HG02973 (cell line): ENCODE measurements around the gene SLC5A8.

Source experiments
- ATAC-seq: cut with Tn5 transposase; IDR thresholded peaks from one replicate; pipeline ENCODE4 v1.9.1; 2021; ENCODE audit warnings: moderate library complexity; ENCODE audit not compliant: unreplicated experiment

Gene SLC5A8, protein sequence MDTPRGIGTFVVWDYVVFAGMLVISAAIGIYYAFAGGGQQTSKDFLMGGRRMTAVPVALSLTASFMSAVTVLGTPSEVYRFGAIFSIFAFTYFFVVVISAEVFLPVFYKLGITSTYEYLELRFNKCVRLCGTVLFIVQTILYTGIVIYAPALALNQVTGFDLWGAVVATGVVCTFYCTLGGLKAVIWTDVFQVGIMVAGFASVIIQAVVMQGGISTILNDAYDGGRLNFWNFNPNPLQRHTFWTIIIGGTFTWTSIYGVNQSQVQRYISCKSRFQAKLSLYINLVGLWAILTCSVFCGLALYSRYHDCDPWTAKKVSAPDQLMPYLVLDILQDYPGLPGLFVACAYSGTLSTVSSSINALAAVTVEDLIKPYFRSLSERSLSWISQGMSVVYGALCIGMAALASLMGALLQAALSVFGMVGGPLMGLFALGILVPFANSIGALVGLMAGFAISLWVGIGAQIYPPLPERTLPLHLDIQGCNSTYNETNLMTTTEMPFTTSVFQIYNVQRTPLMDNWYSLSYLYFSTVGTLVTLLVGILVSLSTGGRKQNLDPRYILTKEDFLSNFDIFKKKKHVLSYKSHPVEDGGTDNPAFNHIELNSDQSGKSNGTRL

DNA sequence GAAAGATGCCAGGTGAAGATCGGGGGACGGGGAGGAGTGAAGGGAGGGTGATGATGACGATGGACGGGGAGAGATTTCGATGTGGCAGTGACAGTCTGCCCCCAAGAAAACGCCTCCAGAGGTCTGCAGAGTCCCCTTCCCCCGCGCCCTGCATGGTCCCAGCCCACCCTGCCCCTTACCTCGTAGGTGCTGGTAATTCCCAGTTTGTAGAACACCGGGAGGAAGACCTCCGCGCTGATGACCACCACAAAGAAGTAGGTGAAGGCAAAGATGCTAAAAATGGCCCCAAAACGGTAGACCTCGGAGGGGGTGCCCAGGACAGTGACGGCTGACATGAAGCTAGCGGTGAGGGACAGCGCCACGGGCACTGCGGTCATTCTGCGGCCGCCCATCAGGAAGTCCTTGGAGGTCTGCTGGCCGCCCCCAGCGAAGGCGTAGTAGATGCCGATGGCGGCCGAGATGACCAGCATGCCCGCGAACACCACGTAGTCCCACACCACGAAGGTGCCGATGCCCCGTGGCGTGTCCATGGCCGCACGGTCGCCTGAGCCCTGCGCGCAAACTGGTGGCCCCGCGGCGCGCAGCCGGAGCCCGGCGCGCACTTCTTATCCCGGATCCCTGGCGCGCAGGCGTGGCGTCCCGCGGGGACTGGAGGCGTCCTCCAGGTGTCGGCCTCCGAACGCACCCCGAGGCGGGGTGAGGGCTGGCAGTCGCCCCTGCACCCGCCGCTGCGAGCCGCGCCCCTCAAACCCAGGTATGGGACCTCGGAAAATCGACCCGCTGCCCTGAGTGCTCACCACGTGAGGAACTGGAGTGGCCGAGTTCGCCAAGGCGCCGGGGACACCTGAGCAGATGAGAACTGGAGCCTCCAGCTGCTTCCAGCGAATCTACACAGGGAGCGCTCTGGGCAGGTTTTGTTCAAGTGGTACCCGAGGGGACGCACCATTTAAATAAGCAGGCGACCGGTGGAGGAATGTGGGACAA lies at the start of gene SLC5A8:
SLC5A8 (minus strand) TSS at position 920 of the 984 bp plus-strand sequence; CDS start at position 530, 390 bp downstream.
- no peak for ATAC-seq

- ATAC-seq: no peak
These were observed 47.3 kb upstream of the SLC5A8 start for GRCh38 chr12:101257357-101257756.

DNA sequence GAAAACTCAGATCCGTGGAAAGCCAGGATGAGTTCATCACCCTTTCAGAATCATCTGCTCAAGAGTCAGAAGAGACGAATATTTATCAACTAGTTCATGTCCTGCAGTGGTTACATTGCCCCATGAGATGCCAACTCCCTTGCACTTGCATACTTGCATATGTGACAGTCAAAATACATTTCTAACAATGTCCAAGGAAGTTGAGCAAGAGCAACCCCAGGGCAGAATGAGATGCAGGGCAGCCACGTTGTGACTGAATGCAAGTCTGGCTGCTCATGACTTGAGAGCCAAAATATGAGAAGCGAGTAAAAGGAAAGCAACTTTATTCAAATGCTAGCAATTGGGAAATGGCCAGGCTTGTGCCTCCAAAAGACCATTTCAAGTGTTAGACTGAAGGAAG lies 46.2 kb upstream of the SLC5A8 start:
- no peak for ATAC-seq

- no peak for ATAC-seq
These were observed 33.6 kb upstream of the SLC5A8 start for GRCh38 chr12:101243616-101244015.

DNA sequence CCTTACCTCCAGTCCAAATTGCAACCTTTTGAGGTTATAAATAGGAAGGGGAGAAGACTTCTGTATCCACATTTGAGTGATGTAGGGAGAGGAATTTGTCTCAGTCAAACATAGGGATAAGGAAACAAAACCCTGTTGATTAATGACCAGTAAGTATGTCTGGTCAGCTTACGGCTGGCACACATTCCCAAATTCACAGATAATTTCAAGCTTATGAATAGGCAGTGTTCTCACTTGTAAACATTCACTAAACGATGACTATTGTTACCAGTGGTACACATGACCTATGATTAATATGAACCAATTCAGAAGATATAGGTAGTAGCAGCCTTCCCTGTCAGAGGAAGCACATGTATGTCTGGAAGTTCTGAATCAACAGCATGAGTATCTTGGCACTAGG lies 33.0 kb upstream of the SLC5A8 start:
- no peak for ATAC-seq

DNA sequence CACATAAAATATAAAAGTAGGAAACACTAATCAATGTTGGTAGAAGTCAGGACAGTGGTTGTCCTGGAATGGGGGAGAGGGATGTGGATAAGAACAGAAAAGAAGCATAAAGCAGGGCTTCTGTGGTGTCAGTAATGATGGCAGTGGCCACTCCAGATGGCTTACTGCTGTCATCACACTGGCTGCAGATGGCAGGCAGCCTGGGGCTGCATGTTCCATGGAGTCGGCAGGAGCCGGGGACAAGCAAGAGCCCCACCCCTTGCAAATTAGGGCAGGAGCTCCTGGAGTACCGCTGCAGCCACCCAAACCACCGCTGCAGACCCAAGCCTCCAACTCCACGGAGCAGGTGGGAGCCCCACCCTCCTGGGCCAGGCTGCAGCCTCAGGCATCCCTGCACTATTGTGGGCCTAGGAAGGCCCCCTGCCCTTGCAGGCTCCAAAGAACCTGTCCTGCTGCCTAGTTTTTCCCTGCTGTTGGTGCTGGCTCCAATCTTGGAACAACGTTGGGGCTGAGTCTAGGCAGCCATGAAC lies 28.8 kb upstream of the SLC5A8 start:
- no peak for ATAC-seq

DNA sequence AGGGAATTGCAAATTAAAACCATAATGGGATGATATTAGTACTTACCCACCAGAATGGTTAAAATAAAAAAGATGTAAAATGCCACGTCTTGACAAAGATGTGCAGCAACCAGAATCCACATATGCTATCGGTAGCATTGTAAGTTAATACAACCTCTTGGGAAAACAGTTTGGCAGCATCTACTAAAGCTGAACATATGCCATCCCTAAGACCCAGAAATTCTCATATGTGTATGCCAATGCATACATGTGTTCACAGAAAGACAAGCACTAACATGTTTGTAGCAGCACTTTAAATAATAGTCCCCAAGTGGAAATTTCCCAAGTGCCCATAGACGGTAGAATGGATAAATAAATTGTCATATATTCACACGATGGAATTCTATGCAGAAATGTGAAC lies 28.3 kb upstream of the SLC5A8 start:
- ATAC-seq: no peak

DNA sequence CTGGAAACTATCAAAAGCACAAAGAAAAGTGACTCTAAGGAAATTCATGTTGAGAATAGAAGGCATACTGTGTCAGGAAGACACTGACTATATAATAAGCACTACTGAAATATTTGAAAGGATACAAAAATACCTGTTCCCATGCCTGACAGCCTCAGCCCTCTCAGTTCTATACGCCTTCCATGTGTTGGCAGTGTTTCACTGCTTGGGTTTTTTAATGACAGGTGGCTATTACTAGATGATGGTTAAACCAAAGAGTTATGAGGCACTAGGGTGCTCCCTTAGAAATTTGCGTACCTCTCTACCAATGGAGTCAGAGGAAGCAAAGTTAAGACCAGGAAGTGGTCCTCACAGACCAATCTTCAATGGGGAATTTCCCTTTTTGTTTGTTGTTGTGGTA lies 25.6 kb upstream of the SLC5A8 start:
- no peak for ATAC-seq

- no peak for ATAC-seq
These were observed 21.6 kb upstream of the SLC5A8 start for GRCh38 chr12:101231636-101232035.

GRCh38 chr12:101230547-101230946 lies 20.5 kb upstream of the SLC5A8 start:
- no peak for ATAC-seq

- no peak for ATAC-seq
These were observed 19.8 kb upstream of the SLC5A8 start for GRCh38 chr12:101229841-101230241.

DNA sequence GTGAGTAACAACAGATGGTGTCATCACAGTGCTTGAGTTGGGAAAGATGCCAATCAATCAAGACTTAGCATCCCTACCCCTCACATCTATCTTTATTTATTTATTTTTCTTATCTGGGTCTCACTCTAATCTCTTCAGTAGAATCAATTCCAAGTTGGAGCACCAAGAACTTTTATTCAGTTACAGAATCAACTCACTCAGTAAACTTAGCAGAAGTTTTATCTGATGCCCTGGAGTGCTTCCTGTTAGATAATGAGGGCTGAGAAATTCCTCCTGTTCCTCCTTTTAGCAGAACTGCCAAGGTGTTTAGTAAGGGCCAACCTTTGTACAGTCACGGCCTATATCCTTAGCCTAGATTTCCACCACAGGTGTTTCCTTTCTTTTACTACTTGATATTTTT lies 11.3 kb upstream of the SLC5A8 start:
- ATAC-seq: no peak

GRCh38 chr12:101216810-101217209 lies 6.8 kb upstream of the SLC5A8 start:
- ATAC-seq: no peak

DNA sequence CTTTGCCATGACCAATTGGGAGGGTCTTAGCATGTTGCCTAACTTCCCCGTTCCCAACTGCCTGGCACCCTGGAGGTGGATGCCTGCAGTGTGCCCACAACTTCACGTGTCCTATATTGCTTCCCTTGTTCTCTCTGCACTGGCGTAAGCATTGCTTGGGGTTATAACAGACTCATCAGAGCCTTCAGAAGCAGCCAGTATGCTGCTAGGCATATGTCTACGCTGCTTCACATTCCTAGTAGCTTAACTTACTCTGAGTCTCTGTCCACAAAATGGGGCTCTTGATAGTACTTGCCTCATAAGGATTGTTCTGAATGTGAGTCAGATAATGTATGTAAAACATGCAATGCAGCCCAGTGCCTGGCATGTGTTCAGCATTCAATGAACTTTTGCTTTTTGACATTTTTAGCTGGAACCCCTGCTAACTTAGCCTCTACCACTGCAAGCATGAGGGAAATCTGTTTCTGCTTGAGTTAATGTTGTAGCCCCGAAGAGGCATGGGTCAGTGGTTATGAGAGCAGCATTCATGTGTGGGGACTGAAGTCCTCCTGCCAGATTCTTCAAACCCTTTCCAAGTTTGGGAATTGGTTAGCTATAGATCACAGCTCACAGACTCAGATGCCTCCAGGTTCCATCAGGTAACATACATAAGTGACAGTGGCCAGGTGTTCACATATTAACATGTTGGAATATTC lies 2.8 kb downstream of the SLC5A8 start:
- ATAC-seq: no peak

DNA sequence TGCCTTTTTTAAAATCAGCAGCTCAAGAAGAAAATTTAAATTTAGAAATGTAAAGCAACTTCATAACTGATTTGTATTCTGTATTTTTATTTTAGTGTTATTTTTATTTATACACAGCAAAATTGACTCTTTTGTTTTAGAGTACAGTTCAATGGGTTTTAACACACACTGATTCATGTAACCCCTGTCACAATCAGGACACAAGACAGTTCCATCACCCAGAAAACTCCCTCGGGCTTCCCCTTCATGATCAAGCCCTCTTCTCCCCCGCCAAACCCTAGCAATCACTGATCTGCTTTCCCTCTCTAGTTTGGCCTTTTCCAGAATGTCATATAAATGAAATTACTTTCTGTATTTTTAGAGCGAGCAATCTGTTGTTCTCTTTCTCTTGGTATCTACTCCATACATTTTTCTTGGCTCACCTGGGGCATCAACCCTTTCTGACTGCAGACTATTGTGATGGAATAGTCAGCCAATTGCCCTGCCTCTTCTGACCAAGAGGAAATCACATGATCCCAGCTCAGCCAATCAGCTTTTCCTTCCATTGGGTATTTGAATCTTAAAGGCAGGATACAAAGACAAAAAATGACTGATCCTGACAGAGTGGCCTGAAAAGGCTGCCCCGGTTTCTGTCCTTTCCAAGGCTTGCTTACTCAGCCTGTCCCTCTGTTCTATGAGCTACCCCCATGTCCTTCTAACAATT lies 5.3 kb downstream of the SLC5A8 start:
- no peak for ATAC-seq

- ATAC-seq: no peak
These were observed 9.2 kb downstream of the SLC5A8 start for GRCh38 chr12:101200824-101201223.

DNA sequence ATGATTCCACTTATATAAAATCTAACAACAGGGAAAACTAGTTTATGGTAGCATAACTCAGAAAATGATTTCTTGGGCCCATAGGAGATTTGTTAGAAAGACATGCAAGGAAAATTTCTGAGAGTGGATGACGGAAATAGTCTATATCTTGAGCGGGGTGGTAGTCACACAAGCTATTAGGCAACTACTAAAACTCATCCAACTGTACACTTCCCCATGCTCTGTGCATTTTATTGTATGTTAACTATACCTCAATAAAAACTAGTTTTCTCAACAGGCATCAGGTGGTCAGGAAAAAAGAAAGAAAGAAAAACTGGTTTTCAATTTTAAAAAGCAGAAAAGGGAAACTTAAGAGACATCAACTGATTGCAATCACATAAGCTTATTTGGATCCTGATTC lies 9.9 kb downstream of the SLC5A8 start:
- no peak for ATAC-seq

- ATAC-seq: no peak
These were observed 23.7 kb downstream of the SLC5A8 start for GRCh38 chr12:101186291-101186690.

DNA sequence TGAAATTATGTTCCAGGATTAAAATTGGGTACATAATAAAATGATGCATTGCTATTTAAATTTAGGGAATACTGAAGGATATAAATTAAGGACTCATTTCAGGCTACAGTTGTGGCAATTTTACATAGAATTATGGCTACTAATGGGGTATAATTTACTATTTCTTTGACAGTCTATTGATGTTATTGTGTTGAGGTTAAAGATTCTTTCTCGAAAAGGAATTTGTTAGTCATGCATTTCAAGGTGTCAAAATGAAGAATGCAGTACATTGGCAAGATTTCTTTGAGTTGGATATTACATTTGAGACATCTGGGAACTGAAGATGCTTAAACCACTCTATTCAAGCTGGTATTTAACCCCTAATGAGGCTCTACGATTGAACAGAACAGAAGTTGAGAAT lies 28.3 kb downstream of the SLC5A8 start:
- ATAC-seq: no peak

GRCh38 chr12:101174541-101174940 lies 35.5 kb downstream of the SLC5A8 start:
- ATAC-seq: no peak
